ENCODE data around the gene TOR1A. TPM values are rescaled to one million over a fixed set of nuclear protein-coding genes. Genes with fewer than 3 reads are reported as not detected.
A peak's percentile ranks its signal among the peaks of the same experiment; 100 is the strongest.

Gene TOR1A
- total RNA-seq, 1 donor from 2014 or later = 45.3 TPM

DNA sequence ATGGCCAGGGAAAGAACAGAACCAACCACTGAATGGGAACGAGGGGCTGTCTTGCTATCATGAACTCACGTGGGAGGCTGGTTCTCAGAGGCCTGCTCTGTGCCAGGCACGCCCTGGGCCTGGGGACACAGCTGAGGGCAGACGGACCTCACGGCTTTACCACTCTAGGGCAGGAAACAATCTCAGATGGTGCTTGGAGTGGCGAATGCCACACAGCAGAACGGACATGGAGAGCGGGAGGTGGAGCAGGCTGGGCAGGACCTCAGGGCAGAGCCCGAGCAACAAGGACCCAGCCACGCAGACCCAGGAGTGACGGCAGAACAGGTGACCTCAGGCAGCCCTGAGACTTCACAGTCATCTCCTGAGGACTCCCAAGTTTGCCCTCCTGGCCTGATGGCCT lies 8.7 kb downstream of the TOR1A start:
- H3K4me3 Mint-ChIP-seq (ENCODE audit: unreplicated experiment) = no peak overlapping the region
- TF ChIP-seq, protein P1, sequence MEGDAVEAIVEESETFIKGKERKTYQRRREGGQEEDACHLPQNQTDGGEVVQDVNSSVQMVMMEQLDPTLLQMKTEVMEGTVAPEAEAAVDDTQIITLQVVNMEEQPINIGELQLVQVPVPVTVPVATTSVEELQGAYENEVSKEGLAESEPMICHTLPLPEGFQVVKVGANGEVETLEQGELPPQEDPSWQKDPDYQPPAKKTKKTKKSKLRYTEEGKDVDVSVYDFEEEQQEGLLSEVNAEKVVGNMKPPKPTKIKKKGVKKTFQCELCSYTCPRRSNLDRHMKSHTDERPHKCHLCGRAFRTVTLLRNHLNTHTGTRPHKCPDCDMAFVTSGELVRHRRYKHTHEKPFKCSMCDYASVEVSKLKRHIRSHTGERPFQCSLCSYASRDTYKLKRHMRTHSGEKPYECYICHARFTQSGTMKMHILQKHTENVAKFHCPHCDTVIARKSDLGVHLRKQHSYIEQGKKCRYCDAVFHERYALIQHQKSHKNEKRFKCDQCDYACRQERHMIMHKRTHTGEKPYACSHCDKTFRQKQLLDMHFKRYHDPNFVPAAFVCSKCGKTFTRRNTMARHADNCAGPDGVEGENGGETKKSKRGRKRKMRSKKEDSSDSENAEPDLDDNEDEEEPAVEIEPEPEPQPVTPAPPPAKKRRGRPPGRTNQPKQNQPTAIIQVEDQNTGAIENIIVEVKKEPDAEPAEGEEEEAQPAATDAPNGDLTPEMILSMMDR (IDR thresholded peaks at IDR 0.05) = no peak
- H3K27me3 Mint-ChIP-seq (ENCODE audit: low read depth) = no peaks in the 10 kb centered on the region

DNA sequence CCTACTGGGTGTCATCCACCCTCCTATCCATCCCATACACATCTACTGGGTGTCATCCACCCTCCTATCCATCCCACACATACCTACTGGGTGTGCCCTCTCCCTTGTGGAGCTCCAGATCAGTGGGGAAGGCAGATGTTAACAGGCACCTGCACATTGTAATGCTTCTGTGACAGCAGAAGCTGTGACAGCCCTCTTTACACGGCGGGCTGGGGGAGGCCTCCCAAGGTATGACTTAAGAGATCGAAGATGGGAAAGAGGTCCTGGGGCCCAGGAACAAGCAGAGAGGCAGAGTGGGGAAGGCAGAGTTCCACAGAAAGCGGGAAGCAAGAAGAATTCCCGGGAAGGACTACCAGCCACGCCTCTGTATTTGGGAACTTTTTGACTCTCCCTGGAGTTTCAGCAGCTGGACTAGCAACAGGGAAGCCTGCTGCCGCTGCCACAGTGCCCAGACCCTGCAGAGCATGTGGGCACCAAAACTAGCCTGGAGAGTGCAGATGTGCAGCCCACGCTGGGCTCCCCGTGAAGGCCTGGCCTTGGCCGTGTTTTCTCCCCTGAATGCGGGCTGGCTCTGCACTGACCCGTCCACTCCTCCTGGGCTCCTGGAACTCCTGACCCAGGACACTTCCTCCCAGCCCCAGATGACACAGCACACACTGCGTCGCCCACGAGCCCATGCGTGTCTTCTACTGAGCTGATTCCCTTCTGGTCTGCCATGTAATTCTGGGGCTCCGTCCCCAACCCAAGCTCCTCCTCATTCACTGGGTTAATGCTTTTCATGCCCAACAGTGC lies 9.3 kb downstream of the TOR1A start:
- Mint-ChIP-seq H3K4me1 (ENCODE audit: low read depth) (peaks cover 15% of the 10 kb centered on the region), H3K4me3 (ENCODE audit: unreplicated experiment) (no peak overlapping the region), H3K27ac (ENCODE audit: unreplicated experiment) (no peak overlapping the region), H3K27me3 (ENCODE audit: low read depth) (no peaks in the 10 kb centered on the region), H3K9me3 (ENCODE audit: low read depth) (no peaks in the 10 kb centered on the region), H3K36me3 (ENCODE audit: low read depth) (peaks cover 16% of the 10 kb centered on the region)
- TF ChIP-seq, protein P1 (IDR thresholded peaks at IDR 0.05) = no peak
- DNase-seq (ENCODE audit: low spot score) = no peak

More for the DNA sequence above, 8.7 kb downstream of the TOR1A start:
- no peak for DNase-seq (ENCODE audit: low spot score)
- Mint-ChIP-seq H3K9me3 (ENCODE audit: low read depth) (no peaks in the 10 kb centered on the region), H3K36me3 (ENCODE audit: low read depth) (peaks cover 14% of the 10 kb centered on the region), H3K4me1 (ENCODE audit: low read depth) (peaks cover 15% of the 10 kb centered on the region), H3K27ac (ENCODE audit: unreplicated experiment) (peak overlapping the region; percentile 61)

DNA sequence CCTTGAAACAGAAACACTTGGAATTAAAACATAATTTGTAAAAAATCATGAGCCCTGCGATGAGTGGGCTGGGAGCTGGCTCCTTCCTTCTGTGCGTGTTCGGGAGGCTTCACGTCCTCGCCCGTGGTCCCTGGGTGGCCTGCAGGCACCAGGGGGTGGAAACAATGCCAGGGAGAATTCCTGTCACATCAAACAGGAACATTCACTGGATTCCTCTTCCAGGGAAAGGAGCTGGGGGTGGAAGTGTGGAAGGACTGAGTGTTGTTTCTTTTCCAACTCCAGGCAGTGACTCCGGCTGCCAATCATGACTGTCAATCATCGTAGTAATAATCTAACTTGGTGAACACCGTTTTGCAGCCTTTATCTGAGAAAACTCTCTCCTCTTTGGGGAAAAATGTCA lies 10.3 kb downstream of the TOR1A start:
- Mint-ChIP-seq H3K27ac (ENCODE audit: unreplicated experiment) (no peak overlapping the region), H3K27me3 (ENCODE audit: low read depth) (no peaks in the 10 kb centered on the region), H3K4me3 (ENCODE audit: unreplicated experiment) (no peak overlapping the region), H3K36me3 (ENCODE audit: low read depth) (peaks cover 15% of the 10 kb centered on the region), H3K4me1 (ENCODE audit: low read depth) (peaks cover 15% of the 10 kb centered on the region), H3K9me3 (ENCODE audit: low read depth) (no peaks in the 10 kb centered on the region)
- TF ChIP-seq, protein P1 (IDR thresholded peaks at IDR 0.05) = no peak
- DNase-seq (ENCODE audit: low spot score) = no peak

DNA sequence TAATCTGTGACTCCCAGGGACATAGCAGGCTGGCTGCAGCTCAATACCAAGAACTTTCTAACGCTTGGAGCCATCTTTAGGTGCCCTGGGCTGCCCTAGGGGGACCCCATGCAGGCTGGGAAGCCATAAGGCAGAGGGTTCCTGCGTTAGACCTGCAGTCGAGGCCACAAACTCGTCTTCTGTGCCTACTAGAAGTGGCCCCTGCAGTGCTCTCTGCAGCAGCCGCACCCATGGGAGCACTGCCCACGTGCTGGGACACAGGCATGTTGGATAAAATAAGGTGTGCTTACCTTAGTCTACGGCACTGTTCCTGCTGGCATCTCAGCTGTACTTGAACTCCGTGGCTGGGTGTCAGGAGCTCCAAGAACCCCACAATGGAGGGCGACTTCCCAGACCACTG lies 11.6 kb downstream of the TOR1A start:
- Mint-ChIP-seq H3K36me3 (ENCODE audit: low read depth) (peaks cover 12% of the 10 kb centered on the region), H3K4me1 (ENCODE audit: low read depth) (peaks cover 15% of the 10 kb centered on the region), H3K4me3 (ENCODE audit: unreplicated experiment) (no peak overlapping the region), H3K27ac (ENCODE audit: unreplicated experiment) (no peak overlapping the region), H3K9me3 (ENCODE audit: low read depth) (no peaks in the 10 kb centered on the region), H3K27me3 (ENCODE audit: low read depth) (no peaks in the 10 kb centered on the region)
- no peak for DNase-seq (ENCODE audit: low spot score)
- TF ChIP-seq, protein P1 (IDR thresholded peaks at IDR 0.05) = no peak

DNA sequence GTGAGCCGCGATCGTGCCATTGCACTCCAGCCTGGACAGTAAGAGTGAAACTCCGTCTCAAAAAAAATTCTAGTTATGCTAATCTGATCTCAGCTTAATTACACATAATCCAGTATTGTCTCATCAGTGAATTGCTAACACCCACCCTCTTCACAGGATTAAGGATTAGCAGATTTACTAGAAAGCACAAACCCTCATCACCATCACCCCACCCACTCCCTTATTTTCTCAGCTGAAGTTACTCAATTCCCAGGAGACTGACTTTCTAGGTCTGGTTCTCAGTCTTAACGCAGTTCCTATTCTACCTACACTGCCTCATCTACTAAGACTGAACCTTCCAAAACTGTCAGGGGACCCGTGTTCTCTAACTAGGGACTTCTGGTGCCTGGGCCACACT lies 12.0 kb downstream of the TOR1A start:
- no peak overlapping the region for H3K27ac Mint-ChIP-seq (ENCODE audit: unreplicated experiment)
- H3K9me3 Mint-ChIP-seq (ENCODE audit: low read depth) = no peaks in the 10 kb centered on the region
- peaks cover 16% of the 10 kb centered on the region for H3K36me3 Mint-ChIP-seq (ENCODE audit: low read depth)
- no peaks in the 10 kb centered on the region for H3K27me3 Mint-ChIP-seq (ENCODE audit: low read depth)
- DNase-seq (ENCODE audit: low spot score) = no peak
- no peak overlapping the region for H3K4me3 Mint-ChIP-seq (ENCODE audit: unreplicated experiment)
- TF ChIP-seq, protein P1 (IDR thresholded peaks at IDR 0.05) = no peak
- H3K4me1 Mint-ChIP-seq (ENCODE audit: low read depth) = peaks cover 15% of the 10 kb centered on the region
